ENCODE results near the gene BMPER.

BMPER gene

DNA sequence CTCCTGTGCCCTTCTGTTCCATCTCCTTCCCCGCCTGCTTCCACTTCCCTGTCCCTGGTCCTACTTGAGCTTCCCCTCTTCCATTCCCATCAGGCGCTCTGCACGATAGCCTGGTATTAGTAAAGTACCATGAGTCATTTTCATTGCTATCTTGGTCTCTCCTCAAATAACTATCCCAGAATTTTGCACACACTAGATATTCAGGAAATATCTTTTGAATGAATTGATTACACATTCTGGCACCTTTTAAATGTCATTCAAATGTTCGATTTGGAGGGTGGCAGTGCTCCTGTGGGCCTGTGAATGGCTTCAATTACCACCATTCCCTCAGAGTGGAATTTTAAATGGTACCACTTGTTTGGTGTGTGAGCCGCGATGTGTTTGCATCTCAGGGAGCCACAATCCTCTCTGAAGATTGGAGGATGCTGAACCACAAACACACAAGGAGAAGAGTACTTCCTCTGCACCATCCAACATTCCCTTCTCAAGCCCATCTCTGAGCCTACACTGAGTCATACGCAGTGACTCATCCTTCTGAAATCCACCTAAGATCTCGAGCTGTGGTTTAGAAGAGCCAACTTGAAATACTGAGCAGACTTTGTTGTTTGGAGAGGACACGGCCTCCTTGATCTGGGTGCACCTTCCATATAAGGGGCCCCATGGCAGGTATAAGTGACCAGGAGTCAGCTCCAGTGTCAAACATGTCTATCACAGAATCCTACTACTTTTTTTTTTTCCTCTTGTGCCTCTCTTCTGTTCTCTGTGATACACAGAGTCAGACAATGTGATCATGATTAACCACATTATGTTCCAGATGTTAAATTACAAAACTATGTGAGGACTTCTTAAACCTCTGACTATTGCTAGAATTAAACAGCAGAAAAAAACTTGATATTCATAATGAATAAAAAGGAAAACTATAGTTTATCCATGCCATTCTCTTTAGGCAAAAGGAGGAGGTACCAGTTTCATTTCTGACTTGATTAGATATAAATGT is 81.9 kb downstream of the BMPER start:
- TF ChIP-seq FOXP2 (optimal IDR thresholded peaks at IDR 0.05; ENCODE audit: control extremely low read depth, extremely low read length, insufficient read depth) (no peak), EZH2 (IDR thresholded peaks at IDR 0.05) (no peak), POLR2AphosphoS5 (IDR thresholded peaks at IDR 0.05; ENCODE audit: borderline replicate concordance, low read depth, low read length) (no peak)
- Histone ChIP-seq H3K9ac (ENCODE audit: insufficient read length) (no peak overlapping the region), H3K9me3 (ENCODE audit: low read depth, low read length) (no peaks in the 10 kb centered on the region), H3K36me3 (ENCODE audit: insufficient read depth, low read length) (no peaks in the 10 kb centered on the region), H3K4me3 (no peak overlapping the region), H3K27ac (0 out of 2 replicates have a peak overlapping the region, but pooled peaks have one; percentile 16)
- DNase-seq (ENCODE audit: low read depth, low spot score): peak; percentile 24

DNA sequence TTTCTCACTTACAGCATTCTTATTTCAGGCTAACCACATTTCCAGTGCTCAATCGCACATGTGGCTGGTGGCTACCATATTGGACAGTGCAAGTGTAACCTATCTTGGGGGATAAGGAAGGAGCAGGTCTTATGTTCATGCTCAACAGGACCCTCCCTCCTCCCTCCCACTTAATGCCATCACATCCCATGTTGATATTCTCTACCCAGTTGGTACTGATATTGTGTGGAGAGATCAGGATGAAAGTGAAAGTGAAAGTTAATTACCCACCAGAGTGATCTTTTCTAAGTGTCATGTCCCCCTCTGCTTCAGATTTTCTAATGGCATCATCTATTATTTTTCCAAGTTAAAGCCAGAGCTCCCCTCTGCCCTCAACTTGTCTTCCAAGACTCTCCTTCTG is 91.6 kb downstream of the BMPER start:
- Histone ChIP-seq H3K36me3 (ENCODE audit: insufficient read depth, low read length) (no peaks in the 10 kb centered on the region), H3K9ac (ENCODE audit: insufficient read length) (no peak overlapping the region), H3K27ac (no peak overlapping the region), H3K4me3 (no peak overlapping the region), H3K9me3 (ENCODE audit: low read depth, low read length) (no peaks in the 10 kb centered on the region)
- no peak for TF ChIP-seq EZH2 (IDR thresholded peaks at IDR 0.05)
- no peak for TF ChIP-seq FOXP2 (optimal IDR thresholded peaks at IDR 0.05; ENCODE audit: control extremely low read depth, extremely low read length, insufficient read depth)
- no peak for TF ChIP-seq POLR2AphosphoS5 (IDR thresholded peaks at IDR 0.05; ENCODE audit: borderline replicate concordance, low read depth, low read length)
- no peak for DNase-seq (ENCODE audit: low read depth, low spot score)

DNA sequence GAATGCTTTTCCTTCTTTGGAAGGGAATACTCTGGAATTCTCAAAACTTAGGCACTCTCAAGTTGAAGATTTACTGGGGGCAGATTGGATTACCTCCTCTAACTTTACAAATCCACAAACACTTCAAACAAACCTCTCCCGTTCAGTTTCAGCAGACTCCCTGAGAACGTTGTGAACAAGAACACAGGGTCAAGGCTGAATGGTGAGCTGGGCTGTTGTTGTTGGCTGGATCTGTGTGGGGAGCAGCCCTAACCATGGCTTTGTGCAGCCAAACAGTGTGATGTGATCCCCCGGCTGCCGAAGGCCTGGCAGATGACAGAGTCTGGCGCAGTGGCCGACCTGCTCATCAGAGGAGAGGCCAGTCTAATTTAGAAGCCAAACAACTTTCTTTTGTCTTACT is 93.1 kb downstream of the BMPER start:
- Histone ChIP-seq H3K36me3 (ENCODE audit: insufficient read depth, low read length) (no peaks in the 10 kb centered on the region), H3K9me3 (ENCODE audit: low read depth, low read length) (no peaks in the 10 kb centered on the region), H3K4me3 (no peak overlapping the region), H3K9ac (ENCODE audit: insufficient read length) (no peak overlapping the region), H3K27ac (no peak overlapping the region)
- no peak for TF ChIP-seq POLR2AphosphoS5 (IDR thresholded peaks at IDR 0.05; ENCODE audit: borderline replicate concordance, low read depth, low read length)
- TF ChIP-seq FOXP2 (optimal IDR thresholded peaks at IDR 0.05; ENCODE audit: control extremely low read depth, extremely low read length, insufficient read depth): no peak
- TF ChIP-seq EZH2 (IDR thresholded peaks at IDR 0.05): no peak
- DNase-seq (ENCODE audit: low read depth, low spot score): no peak

DNA sequence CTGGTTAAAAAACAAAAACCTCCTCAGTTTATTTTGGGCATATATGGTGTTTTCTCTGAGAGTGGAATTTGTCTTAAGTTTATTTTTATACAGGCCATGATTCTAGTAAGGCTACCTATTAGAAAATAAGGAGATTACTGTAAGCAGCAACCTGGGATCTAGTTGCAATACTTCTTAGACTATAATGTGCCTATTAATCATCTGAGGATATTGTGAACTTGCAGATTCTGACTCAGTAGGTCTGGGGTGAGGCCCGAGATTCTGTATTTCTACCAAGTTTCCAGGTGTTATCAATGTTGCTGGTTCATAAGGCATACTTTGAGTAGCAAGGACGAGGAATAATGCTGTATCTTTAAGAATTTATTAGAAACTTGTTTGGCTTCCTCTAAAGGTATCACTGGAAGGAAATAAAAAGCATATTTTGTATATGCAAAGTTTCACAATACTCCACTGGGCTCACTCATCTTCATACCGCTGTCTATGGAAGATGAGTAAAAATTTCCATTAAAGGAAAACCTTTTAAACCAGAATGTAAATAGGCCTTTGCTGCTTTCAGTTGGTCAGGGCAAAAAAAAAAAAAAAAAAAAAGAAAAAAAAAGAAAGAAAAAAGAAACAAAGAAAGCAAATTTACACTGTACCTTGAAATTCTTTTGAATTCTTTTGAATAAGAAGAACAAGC is 105.8 kb downstream of the BMPER start:
- no peaks in the 10 kb centered on the region for H3K36me3 ChIP-seq (ENCODE audit: insufficient read depth, low read length)
- no peaks in the 10 kb centered on the region for H3K9me3 ChIP-seq (ENCODE audit: low read depth, low read length)
- no peak for DNase-seq (ENCODE audit: low read depth, low spot score)
- H3K9ac ChIP-seq (ENCODE audit: insufficient read length): no peak overlapping the region
- H3K27ac ChIP-seq: no peak overlapping the region
- H3K4me3 ChIP-seq: no peak overlapping the region
- TF ChIP-seq EZH2 (IDR thresholded peaks at IDR 0.05) (no peak), POLR2AphosphoS5 (IDR thresholded peaks at IDR 0.05; ENCODE audit: borderline replicate concordance, low read depth, low read length) (no peak), FOXP2 (optimal IDR thresholded peaks at IDR 0.05; ENCODE audit: control extremely low read depth, extremely low read length, insufficient read depth) (no peak)

DNA sequence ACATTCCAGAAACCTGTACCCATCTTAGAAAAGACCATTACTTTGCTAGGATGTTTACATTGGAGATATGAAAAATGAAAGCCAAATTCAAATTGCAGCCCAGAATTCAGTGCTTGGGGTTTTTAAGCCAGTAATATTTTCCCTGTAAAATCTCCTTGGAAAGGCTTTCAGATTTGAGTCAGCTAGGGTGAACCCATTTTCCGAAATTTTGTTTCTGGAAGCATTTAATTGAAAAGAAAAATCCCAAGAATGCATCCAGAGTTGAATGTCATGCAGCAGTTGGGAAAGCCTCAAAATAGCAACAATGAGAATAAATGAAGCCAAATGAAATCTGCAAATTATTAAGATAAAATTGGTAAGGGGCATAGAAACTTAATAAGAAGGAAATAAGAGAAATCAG is 106.4 kb downstream of the BMPER start:
- Histone ChIP-seq H3K27ac (no peak overlapping the region), H3K4me3 (no peak overlapping the region), H3K9me3 (ENCODE audit: low read depth, low read length) (no peaks in the 10 kb centered on the region), H3K36me3 (ENCODE audit: insufficient read depth, low read length) (no peaks in the 10 kb centered on the region), H3K9ac (ENCODE audit: insufficient read length) (no peak overlapping the region)
- no peak for DNase-seq (ENCODE audit: low read depth, low spot score)
- TF ChIP-seq POLR2AphosphoS5 (IDR thresholded peaks at IDR 0.05; ENCODE audit: borderline replicate concordance, low read depth, low read length) (no peak), FOXP2 (optimal IDR thresholded peaks at IDR 0.05; ENCODE audit: control extremely low read depth, extremely low read length, insufficient read depth) (no peak), EZH2 (IDR thresholded peaks at IDR 0.05) (no peak)

DNA sequence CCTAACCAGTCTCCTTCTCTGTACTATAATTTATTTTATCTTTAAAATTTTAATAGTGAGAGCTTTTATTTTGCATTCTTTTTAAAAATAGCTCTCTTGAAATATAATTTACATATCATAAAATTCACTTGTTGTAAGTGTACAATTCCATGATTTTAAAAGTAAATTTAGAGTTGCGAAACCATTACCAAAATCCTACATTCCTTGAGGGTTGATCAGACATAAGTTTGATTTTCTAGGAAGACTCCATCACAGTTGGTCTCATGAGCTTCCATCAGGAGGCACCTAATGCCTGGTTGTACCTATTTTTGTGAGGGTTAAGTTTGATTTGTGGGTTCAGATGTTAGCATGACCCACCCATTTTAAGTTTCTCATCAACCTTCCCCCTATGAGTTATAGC is 108.1 kb downstream of the BMPER start:
- TF ChIP-seq POLR2AphosphoS5 (IDR thresholded peaks at IDR 0.05; ENCODE audit: borderline replicate concordance, low read depth, low read length) (no peak), EZH2 (IDR thresholded peaks at IDR 0.05) (no peak), FOXP2 (optimal IDR thresholded peaks at IDR 0.05; ENCODE audit: control extremely low read depth, extremely low read length, insufficient read depth) (no peak)

DNA sequence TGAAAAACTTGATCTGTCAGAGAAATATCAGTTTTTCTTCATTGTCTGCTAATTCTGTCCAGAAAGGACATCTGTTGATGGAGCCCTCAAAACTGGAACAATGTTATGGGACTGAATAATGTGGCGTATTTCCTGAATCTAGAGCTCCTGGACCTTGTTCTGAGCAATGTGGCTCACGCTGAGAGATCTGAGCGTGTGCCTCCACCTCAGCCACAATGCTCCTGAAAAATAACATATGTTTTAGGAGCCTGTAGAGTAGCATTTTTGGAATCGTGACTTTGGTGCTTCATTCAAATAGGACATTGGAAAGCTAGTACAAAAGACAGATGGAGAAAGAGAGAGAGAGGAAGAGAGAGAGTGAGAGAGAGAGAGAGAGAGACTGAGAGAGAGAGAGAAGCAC is 110.3 kb downstream of the BMPER start:
- H3K9me3 ChIP-seq (ENCODE audit: low read depth, low read length): no peaks in the 10 kb centered on the region
- no peaks in the 10 kb centered on the region for H3K36me3 ChIP-seq (ENCODE audit: insufficient read depth, low read length)
- no peak overlapping the region for H3K27ac ChIP-seq
- TF ChIP-seq POLR2AphosphoS5 (IDR thresholded peaks at IDR 0.05; ENCODE audit: borderline replicate concordance, low read depth, low read length) (no peak), EZH2 (IDR thresholded peaks at IDR 0.05) (no peak)
- no peak overlapping the region for H3K4me3 ChIP-seq
- no peak for DNase-seq (ENCODE audit: low read depth, low spot score)
- H3K9ac ChIP-seq (ENCODE audit: insufficient read length): no peak overlapping the region

More for the DNA sequence above, 108.1 kb downstream of the BMPER start:
- no peak overlapping the region for H3K9ac ChIP-seq (ENCODE audit: insufficient read length)
- H3K27ac ChIP-seq: no peak overlapping the region
- no peaks in the 10 kb centered on the region for H3K9me3 ChIP-seq (ENCODE audit: low read depth, low read length)
- H3K36me3 ChIP-seq (ENCODE audit: insufficient read depth, low read length): no peaks in the 10 kb centered on the region
- no peak overlapping the region for H3K4me3 ChIP-seq
- DNase-seq (ENCODE audit: low read depth, low spot score): no peak

DNA sequence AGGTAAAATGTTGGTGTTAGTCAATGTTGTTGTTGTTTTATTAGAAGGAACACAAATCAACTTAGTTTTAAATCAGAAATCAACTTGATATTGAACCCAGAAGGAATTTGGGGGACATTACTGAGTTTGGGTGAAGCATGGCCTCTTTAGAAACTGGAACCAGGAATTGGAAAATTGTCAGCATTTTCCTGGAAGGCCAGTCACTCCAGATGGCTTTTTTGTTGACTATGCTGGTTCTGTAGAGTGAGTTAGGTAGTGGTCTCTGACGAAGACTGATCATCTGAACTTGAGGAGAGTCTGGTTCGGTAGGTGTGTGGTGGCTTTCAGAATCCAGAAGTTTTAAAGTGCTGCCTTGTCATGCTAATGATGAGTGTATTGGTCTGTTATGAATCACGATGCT is 111.5 kb downstream of the BMPER start:
- DNase-seq (ENCODE audit: low read depth, low spot score): no peak
- H3K27ac ChIP-seq: no peak overlapping the region
- H3K4me3 ChIP-seq: no peak overlapping the region
- H3K9ac ChIP-seq (ENCODE audit: insufficient read length): no peak overlapping the region
- no peaks in the 10 kb centered on the region for H3K9me3 ChIP-seq (ENCODE audit: low read depth, low read length)
- H3K36me3 ChIP-seq (ENCODE audit: insufficient read depth, low read length): no peaks in the 10 kb centered on the region
- TF ChIP-seq EZH2 (IDR thresholded peaks at IDR 0.05) (no peak), POLR2AphosphoS5 (IDR thresholded peaks at IDR 0.05; ENCODE audit: borderline replicate concordance, low read depth, low read length) (no peak), FOXP2 (optimal IDR thresholded peaks at IDR 0.05; ENCODE audit: control extremely low read depth, extremely low read length, insufficient read depth) (no peak)

All from SK-N-MC (cell line).